Measurements from ENCODE around the gene IGF1R. TPM values are rescaled to one million over a fixed set of nuclear protein-coding genes. Genes with fewer than 3 reads are reported as not detected.

IGF1R gene
- total and polyA plus RNA-seq, 2 of the 8 experiments (the other 6 are each of a cell fraction or from before 2014, with no cell fraction given): 32.9 to 109 TPM

DNA sequence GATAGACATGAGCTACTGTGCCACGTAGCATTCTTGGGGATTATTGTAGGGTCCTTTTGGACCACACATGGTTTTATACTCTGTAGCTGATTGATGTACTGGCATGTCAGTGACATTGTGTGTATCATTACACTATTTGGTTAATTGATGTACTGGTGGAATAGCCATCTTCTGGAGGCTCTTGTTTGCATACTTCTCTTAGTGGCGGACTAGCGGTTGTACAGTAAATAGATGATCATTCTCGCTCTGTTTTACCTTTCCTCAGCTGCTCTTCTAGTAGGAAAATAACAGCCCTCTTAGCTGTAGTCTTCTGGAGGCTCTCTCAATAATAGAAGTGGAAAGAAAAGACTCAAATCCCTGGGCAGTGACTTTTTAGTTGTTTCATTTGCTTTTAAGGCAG, 24.8 kb downstream of the IGF1R start:
- H2BK20ac ChIP-seq (ENCODE audit: low read length): no peak overlapping the region; the same call in 1 of the 2 replicates
- ChIA-PET POLR2A (ENCODE audit: partially characterized antibody) (interaction anchor here (1.0 to 3.0 kb wide), 3 partner anchors 10 to 82 kb away, joined by 3 to 14 read pairs (median 3); no protein-coding TSS in a partner anchor), CTCF (ENCODE audit: partially characterized antibody) (interaction anchor here (0.6 to 3.0 kb wide), 9 partner anchors 13 to 223 kb away, joined by 3 to 13 read pairs (median 5); no protein-coding TSS in a partner anchor)
- no peak overlapping the region for H3K9ac ChIP-seq (replicated peaks in 1 of 4; ENCODE audit: extremely low read depth in 1 of 4, low read depth in 3 of 4, low read length in 3 of 4)
- H3K79me1 ChIP-seq (ENCODE audit: low read depth, low read length): peaks cover 17% of the 10 kb centered on the region
- no peak overlapping the region for H3K18ac ChIP-seq (ENCODE audit: extremely low read depth, low read length)
- peak overlapping the region; percentile 47; the same call in 1 of the 2 replicates for H2BK5ac ChIP-seq (ENCODE audit: low read depth, low read length)
- H3K4me1 ChIP-seq (replicated peaks in 1 of 4; ENCODE audit: control insufficient read depth in 3 of 4, insufficient read depth in 4 of 4, low read length in 3 of 4): peaks cover 21 to 43% (median 35%) of the 10 kb centered on the region in 4 experiments
- H4K20me1 ChIP-seq (replicated peaks in 1 of 2; ENCODE audit: control insufficient read depth in 1 of 2, insufficient read depth in 2 of 2, low read length in 2 of 2): peaks cover 10 to 11% of the 10 kb centered on the region in 2 experiments
- no peaks in the 10 kb centered on the region for H3K9me3 ChIP-seq (ENCODE audit: insufficient read depth in 2 of 2, low read depth in 1 of 2, low read length in 1 of 2)
- no peak overlapping the region for H4K8ac ChIP-seq (ENCODE audit: extremely low read depth, insufficient read depth, low read length)
- no peak overlapping the region for H3K27ac ChIP-seq (ENCODE audit: low read depth, low read length)
- no peak for DNase-seq (ENCODE audit: low read depth in 1 of 2, low spot score in 2 of 2)
- H3K4me3 ChIP-seq (ENCODE audit: extremely low read depth in 1 of 4, insufficient read depth in 2 of 4, low read depth in 3 of 4, low read length in 4 of 4): no peak overlapping the region
- peaks cover 47 to 100% of the 10 kb centered on the region in 2 experiments for H3K79me2 ChIP-seq (ENCODE audit: control insufficient read depth in 1 of 2, insufficient read depth in 2 of 2, low read length in 2 of 2)
- H3K23me2 ChIP-seq (ENCODE audit: low read depth, low read length): no peaks in the 10 kb centered on the region
- 97% methylated on average over 4 of the region's 4 CpGs; no CpG with 5 or more reads in 1 of the 2 experiments for WGBS, 2 experiments (ENCODE audit: extremely low coverage in 1 of 2, insufficient coverage in 1 of 2, insufficient read length in 1 of 2, insufficient replicate concordance in 2 of 2, low coverage in 1 of 2, low lambda C conversion rate in 2 of 2, missing lambda C conversion rate in 1 of 2)
- H2BK120ac ChIP-seq (replicated peaks; ENCODE audit: low read depth, low read length): no peak overlapping the region
- no peak overlapping the region for H3K56ac ChIP-seq (replicated peaks; ENCODE audit: insufficient read length, low read depth, low read length)
- FAIRE-seq: no peak
- no peaks in the 10 kb centered on the region; a peak in 1 of 8 replicates for H3K36me3 ChIP-seq (ENCODE audit: control insufficient read depth in 2 of 4, insufficient read depth in 4 of 4, low read length in 3 of 4)
- 0 out of 2 replicates have a peak overlapping the region, but pooled peaks have one; percentile 18 for H2BK12ac ChIP-seq (ENCODE audit: low read depth, low read length)
- no peak overlapping the region for H2AFZ ChIP-seq (ENCODE audit: low read length)
- no peak overlapping the region for H4K91ac ChIP-seq (replicated peaks; ENCODE audit: insufficient read length, low read length)
- no peak overlapping the region for H2AK5ac ChIP-seq (ENCODE audit: low read depth, low read length)
- H3K14ac ChIP-seq (ENCODE audit: insufficient read length): no peak overlapping the region
- peak overlapping the region; percentile 9 for H3K4ac ChIP-seq (replicated peaks; ENCODE audit: insufficient read length, low read depth, low read length)
- H2BK15ac ChIP-seq (ENCODE audit: low read length): peak overlapping the region; percentile 61; the same call in 1 of the 2 replicates
- peak overlapping the region in 1 of 2 experiments; percentile 27; a peak in 1 of 4 replicates for H3K4me2 ChIP-seq (ENCODE audit: insufficient read depth in 1 of 2, low read depth in 2 of 2, low read length in 2 of 2)
- H3K27me3 ChIP-seq (replicated peaks in 1 of 4; ENCODE audit: control insufficient read depth in 3 of 4, extremely low read depth in 1 of 4, insufficient read depth in 3 of 4, low read length in 3 of 4): no peaks in the 10 kb centered on the region
- H4K5ac ChIP-seq (ENCODE audit: insufficient read length, low read depth, low read length): no peak overlapping the region
- no peak overlapping the region for H3K23ac ChIP-seq (ENCODE audit: insufficient read length)
- no peak for TF ChIP-seq MAFK (IDR thresholded peaks at IDR 0.05; ENCODE audit: low read depth, low read length)
- no peak for TF ChIP-seq KDM4A (IDR thresholded peaks at IDR 0.05; ENCODE audit: low read depth, low read length, severe bottlenecking)
- no peak for TF ChIP-seq YY1 (IDR thresholded peaks at IDR 0.05; ENCODE audit: low read depth, low read length)
- no peak for TF ChIP-seq BRCA1 (IDR thresholded peaks at IDR 0.05; ENCODE audit: low read depth, low read length)
- TF ChIP-seq POU5F1 (IDR thresholded peaks at IDR 0.05; ENCODE audit: low read depth, low read length): no peak
- no peak for TF ChIP-seq JUND (IDR thresholded peaks at IDR 0.05; ENCODE audit: low read length)
- TF ChIP-seq SRF (IDR thresholded peaks at IDR 0.05; ENCODE audit: low read depth, low read length): no peak
